NT2/D1 (cell line): ENCODE results near the gene ZSWIM4.

ENCODE experiments used
- DNase-seq: peaks from one replicate; pipeline ENCODE4 v3.0.0-alpha.2; 2011; ENCODE audit warnings: low read depth, low spot score
- H3K27me3 ChIP-seq: 2 replicates; pipeline ENCODE4 v1.6.0; 2011; ENCODE audit warnings: mild to moderate bottlenecking; ENCODE audit not compliant: insufficient read length, insufficient read depth
- H3K36me3 ChIP-seq: 2 replicates; pipeline ENCODE4 v1.6.1; 2011; ENCODE audit warnings: mild to moderate bottlenecking, low read length, mixed read lengths; ENCODE audit not compliant: insufficient read depth, insufficient read length
- H3K4me1 ChIP-seq: 2 replicates; pipeline ENCODE4 v1.5.1; 2011; ENCODE audit not compliant: insufficient read depth, insufficient read length
- H3K4me3 ChIP-seq: 2 replicates; pipeline ENCODE4 v1.5.1; 2011; ENCODE audit warnings: low read depth; ENCODE audit not compliant: insufficient read length
- H3K9ac ChIP-seq: 2 replicates; pipeline ENCODE4 v1.6.0; 2011; ENCODE audit warnings: low read depth; ENCODE audit not compliant: insufficient read length
- H3K9me3 ChIP-seq: 2 replicates; pipeline ENCODE4 v1.5.1; 2011; ENCODE audit warnings: mild to moderate bottlenecking, low read length; ENCODE audit not compliant: insufficient read depth
- SUZ12 ChIP-seq: IDR thresholded peaks from 2 replicates; pipeline ENCODE4 v1.6.1; 2011; ENCODE audit not compliant: insufficient read length, insufficient read depth; ENCODE audit errors: extremely low read depth
- YY1 ChIP-seq: IDR thresholded peaks from 2 replicates; pipeline ENCODE4 v1.6.1; 2011; ENCODE audit not compliant: insufficient read length, insufficient read depth
- ZNF274 ChIP-seq: IDR thresholded peaks from 2 replicates; pipeline ENCODE4 v1.6.1; 2011; ENCODE audit warnings: mild to moderate bottlenecking, low read depth, low read length

The ZSWIM4 gene

GRCh38 chr19:13838435-13839129 lies 43.3 kb downstream of the ZSWIM4 start:
- no peak for TF ChIP-seq SUZ12
- TF ChIP-seq ZNF274 = no peak
- no peak for TF ChIP-seq YY1
- H3K4me1 ChIP-seq = peaks cover 34% of the 10 kb centered on the region
- no peaks in the 10 kb centered on the region for H3K27me3 ChIP-seq
- H3K9ac ChIP-seq = peak overlapping the region; percentile 24
- no peaks in the 10 kb centered on the region for H3K9me3 ChIP-seq
- H3K4me3 ChIP-seq = no peak overlapping the region
- H3K36me3 ChIP-seq = peaks cover 69% of the 10 kb centered on the region
- no peak for DNase-seq

GRCh38 chr19:13839130-13839937 lies 44.1 kb downstream of the ZSWIM4 start:
- DNase-seq = no peak
- peaks cover 62% of the 10 kb centered on the region for H3K36me3 ChIP-seq

GRCh38 chr19:13839938-13840304 lies 44.7 kb downstream of the ZSWIM4 start:
- DNase-seq = no peak
- TF ChIP-seq SUZ12 (no peak), ZNF274 (no peak), YY1 (no peak)
- H3K36me3 ChIP-seq = peaks cover 59% of the 10 kb centered on the region
- H3K4me1 ChIP-seq = peaks cover 38% of the 10 kb centered on the region
- no peak overlapping the region for H3K4me3 ChIP-seq
- H3K27me3 ChIP-seq = no peaks in the 10 kb centered on the region
- peak overlapping the region; percentile 56 for H3K9ac ChIP-seq
- no peaks in the 10 kb centered on the region for H3K9me3 ChIP-seq

More at GRCh38 chr19:13839130-13839937, 44.1 kb downstream of the ZSWIM4 start:
- H3K4me1 ChIP-seq = peaks cover 38% of the 10 kb centered on the region
- no peak for TF ChIP-seq ZNF274
- no peak for TF ChIP-seq SUZ12
- no peak for TF ChIP-seq YY1
- H3K9me3 ChIP-seq = no peaks in the 10 kb centered on the region
- H3K27me3 ChIP-seq = no peaks in the 10 kb centered on the region
- H3K9ac ChIP-seq = peak overlapping the region; percentile 56
- H3K4me3 ChIP-seq = no peak overlapping the region

GRCh38 chr19:13840305-13841085 lies 45.3 kb downstream of the ZSWIM4 start:
- no peaks in the 10 kb centered on the region for H3K9me3 ChIP-seq
- peak overlapping the region; percentile 24 for H3K4me3 ChIP-seq
- no peak for DNase-seq
- peak overlapping the region; percentile 56 for H3K9ac ChIP-seq
- H3K4me1 ChIP-seq = peaks cover 38% of the 10 kb centered on the region
- no peak for TF ChIP-seq SUZ12
- no peak for TF ChIP-seq YY1
- no peak for TF ChIP-seq ZNF274
- peaks cover 57% of the 10 kb centered on the region for H3K36me3 ChIP-seq
- no peaks in the 10 kb centered on the region for H3K27me3 ChIP-seq

GRCh38 chr19:13841086-13841961 lies 46.1 kb downstream of the ZSWIM4 start:
- TF ChIP-seq ZNF274 = no peak
- no peak for TF ChIP-seq SUZ12
- no peak for TF ChIP-seq YY1
- H3K9me3 ChIP-seq = no peaks in the 10 kb centered on the region
- peak overlapping the region; percentile 93 for H3K9ac ChIP-seq
- DNase-seq = no peak
- H3K27me3 ChIP-seq = no peaks in the 10 kb centered on the region
- peak overlapping the region; percentile 80 for H3K4me3 ChIP-seq
- H3K36me3 ChIP-seq = peaks cover 49% of the 10 kb centered on the region
- H3K4me1 ChIP-seq = peaks cover 40% of the 10 kb centered on the region

- peaks cover 43% of the 10 kb centered on the region for H3K36me3 ChIP-seq
These were observed 46.7 kb downstream of the ZSWIM4 start for GRCh38 chr19:13841962-13842290.

More at GRCh38 chr19:13841962-13842290, 46.7 kb downstream of the ZSWIM4 start:
- Histone ChIP-seq H3K4me1 (peaks cover 43% of the 10 kb centered on the region), H3K9me3 (no peaks in the 10 kb centered on the region), H3K4me3 (peak overlapping the region; percentile 80), H3K9ac (peak overlapping the region; percentile 93), H3K27me3 (no peaks in the 10 kb centered on the region)
- DNase-seq = no peak
- TF ChIP-seq YY1 (no peak), SUZ12 (no peak), ZNF274 (no peak)
